ENCODE results near the gene AQP7. TPM values are rescaled to one million over a fixed set of nuclear protein-coding genes. Genes with fewer than 3 reads are reported as not detected.

Gene AQP7
- total RNA-seq, 4 donors from 2014 or later: 136 to 498 (median 197) TPM

DNA sequence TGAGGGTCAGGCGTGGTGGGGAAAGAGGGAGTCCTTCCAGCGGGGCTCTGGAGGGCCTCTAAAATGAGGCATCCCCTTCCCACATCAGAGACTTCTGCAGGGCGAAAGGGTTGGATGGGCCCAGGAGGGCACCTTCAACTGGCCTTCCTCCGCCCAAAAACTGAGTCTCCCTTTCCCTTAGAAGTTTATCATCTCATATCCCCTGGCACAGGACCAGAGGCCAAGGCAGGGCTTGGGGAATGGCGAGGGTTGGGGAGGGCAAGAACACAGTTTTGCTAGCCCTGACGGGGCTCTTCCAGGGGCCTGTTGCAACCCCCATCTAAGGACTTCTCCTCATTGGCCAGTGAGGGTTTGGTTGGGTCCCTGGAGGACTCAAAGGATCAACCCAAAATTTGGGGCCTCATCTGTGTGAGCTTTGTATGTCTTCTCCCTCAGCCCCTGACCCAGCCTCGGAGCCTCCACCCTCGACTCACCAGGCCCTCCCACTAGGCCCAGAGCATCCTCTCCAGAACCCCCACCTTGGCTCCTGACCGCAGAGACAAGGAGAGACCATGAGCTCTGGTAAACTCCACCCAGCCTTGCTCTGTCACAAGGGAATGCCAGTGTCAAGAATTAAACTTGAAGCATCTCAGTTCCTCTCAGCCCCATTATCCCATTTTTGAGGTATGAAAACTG is 24.1 kb downstream of the AQP7 start:
- TF ChIP-seq, protein P1, sequence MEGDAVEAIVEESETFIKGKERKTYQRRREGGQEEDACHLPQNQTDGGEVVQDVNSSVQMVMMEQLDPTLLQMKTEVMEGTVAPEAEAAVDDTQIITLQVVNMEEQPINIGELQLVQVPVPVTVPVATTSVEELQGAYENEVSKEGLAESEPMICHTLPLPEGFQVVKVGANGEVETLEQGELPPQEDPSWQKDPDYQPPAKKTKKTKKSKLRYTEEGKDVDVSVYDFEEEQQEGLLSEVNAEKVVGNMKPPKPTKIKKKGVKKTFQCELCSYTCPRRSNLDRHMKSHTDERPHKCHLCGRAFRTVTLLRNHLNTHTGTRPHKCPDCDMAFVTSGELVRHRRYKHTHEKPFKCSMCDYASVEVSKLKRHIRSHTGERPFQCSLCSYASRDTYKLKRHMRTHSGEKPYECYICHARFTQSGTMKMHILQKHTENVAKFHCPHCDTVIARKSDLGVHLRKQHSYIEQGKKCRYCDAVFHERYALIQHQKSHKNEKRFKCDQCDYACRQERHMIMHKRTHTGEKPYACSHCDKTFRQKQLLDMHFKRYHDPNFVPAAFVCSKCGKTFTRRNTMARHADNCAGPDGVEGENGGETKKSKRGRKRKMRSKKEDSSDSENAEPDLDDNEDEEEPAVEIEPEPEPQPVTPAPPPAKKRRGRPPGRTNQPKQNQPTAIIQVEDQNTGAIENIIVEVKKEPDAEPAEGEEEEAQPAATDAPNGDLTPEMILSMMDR (IDR thresholded peaks at IDR 0.05; ENCODE audit: low read depth): no peak

DNA sequence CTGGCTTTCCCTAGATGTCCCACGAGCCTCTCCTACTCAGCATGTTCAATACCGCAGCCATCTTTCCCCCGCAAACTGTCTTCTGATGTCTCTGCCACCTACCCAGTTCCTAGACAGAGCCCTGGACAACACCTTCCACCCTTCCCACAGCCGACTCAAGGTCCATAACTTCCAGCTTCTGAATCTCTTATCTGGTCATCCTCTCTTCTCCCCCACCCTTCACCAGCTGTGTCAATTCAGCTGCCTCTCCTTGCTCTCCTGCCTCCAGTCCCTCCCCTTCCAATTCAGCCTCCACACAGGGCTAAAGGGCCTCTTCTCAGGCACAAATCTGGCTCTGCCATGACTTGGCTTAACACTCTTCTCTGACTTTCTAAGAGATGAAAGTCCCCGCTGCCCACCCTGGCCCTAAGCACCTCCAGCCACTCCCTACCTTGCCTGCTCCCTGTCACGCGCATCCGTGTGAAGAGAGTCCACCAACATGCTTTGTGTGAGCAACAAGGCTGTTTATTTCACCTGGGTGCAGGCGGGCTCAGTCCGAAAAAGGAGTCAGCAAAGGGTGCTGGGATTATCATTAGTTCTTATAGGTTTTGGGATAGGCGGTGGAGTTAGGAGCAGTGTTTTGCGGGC is 25.2 kb downstream of the AQP7 start:
- TF ChIP-seq, protein P1 (IDR thresholded peaks at IDR 0.05; ENCODE audit: low read depth): no peak

DNA sequence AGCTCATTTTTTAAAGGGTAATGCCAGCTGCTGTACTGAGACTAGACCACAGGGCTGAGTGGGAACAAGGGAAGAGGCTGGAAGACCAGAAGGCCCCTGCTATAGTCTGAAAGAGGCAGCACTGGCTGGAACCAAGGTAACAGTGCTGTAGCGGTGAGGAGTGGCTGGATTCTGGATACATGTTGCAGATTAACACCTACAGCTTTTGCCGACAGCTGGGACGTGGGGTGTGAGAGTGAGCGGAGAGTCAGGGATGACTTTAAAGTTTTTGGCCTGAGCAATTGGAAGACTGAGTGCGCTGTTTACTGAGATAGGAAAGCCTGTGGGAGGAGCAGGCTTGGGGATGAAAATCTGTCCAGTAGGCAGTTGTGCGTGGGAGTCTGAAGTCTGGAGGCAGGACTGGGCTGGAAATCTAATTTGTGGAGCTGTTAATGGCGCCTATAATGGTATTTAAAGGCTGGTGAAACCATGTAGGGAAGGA is 26.5 kb downstream of the AQP7 start:
- TF ChIP-seq, protein P1 (IDR thresholded peaks at IDR 0.05; ENCODE audit: low read depth): no peak

DNA sequence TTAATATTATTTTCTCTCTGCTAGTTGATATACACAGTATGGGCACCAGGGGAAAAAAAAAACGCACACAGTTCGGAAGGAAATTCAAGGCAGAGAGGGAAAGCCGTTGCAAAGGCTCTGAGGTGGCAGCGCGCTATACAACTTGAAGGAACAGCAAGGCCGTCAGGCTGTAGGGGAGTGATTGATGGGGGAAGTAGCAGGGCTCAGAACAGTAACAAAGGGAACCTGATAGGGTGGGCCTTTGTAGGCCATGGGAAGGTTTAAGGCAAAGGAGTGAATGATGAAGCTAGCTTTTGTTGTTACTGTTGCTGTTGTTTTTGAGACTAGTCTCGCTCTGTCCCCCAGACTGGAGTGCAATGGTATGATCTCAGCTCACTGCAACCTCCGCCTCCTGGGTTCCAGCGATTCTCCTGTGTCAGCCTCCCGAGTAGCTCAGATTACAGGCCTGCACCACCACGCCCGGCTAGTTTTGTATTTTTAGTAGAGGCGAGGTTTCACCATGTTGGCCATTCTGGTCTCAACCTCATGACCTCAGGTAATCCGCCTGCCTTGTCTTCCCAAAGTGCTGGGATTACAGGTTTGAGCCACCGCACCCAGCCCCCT is 27.0 kb downstream of the AQP7 start:
- TF ChIP-seq, protein P1 (IDR thresholded peaks at IDR 0.05; ENCODE audit: low read depth): no peak

DNA sequence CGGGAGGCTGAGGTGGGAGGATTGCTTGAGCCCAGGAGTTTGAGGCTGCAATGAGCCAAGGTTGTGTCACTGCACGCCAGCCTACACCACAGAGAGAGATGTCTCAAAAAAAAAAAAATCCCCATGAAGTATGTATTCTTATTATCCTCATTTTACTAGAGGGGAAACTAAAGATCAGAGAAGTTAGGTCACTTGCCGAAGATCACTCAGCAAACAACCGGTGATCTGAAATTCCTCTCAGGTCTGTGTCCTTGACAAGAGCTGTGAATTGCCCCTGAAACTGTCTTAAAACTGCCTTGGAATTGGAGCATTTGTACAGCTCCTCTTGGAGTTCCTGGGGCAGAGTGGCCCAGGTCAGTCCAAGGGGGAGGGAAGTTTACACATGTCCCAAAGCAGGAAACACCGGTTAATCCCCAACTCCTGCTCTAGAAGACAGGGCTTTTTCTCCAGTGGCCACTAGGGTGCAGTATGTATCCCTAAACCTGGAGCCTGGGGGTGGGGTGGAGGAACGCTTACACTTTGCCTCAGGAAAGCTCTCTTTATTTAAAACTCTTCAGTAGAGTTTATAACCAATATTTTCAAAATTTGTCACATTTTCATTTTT is 27.6 kb downstream of the AQP7 start:
- TF ChIP-seq, protein P1 (IDR thresholded peaks at IDR 0.05; ENCODE audit: low read depth): no peak

DNA sequence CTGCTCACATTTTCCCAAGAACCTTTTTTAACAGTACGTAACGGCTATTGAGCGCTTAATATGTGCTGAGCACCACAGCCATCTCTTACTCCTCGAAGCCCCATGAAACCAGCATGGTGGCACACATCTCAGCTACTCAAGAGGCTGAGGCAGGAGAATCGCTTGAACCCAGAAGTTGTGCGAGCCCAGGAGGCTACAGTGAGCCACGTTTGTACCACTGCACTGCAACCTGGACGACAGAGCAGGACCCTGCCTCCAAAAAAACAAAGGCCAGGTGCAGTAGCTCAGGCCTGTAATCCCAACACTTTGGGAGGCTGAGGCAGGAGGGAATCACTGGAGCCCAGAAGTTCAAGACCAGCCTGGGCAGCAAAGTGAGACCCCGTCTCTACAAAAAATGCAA is 28.2 kb downstream of the AQP7 start:
- TF ChIP-seq, protein P1 (IDR thresholded peaks at IDR 0.05; ENCODE audit: low read depth): no peak

DNA sequence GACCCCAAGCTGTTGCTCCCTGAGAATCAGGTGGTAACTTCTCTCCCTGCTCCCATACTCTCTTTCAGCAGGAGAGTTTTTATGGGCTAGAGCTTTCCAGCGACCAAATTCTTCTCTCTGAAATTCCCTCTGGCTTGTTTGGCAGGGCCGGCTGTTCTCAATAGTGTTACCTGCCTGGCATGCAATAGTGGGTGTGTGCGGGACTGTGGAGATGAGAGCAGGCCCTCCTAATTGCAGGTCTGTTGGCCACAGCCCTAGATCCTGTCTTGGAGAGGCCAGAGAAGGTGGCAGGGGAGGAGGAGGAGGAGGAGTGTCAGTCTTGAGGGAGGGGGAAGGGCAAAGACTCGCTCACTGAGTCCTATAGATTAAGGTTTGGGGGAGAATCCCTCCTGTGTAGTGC is 29.5 kb downstream of the AQP7 start:
- TF ChIP-seq, protein P1 (IDR thresholded peaks at IDR 0.05; ENCODE audit: low read depth): no peak
